Measurements from ENCODE around the gene PDLIM1.

Gene PDLIM1

DNA sequence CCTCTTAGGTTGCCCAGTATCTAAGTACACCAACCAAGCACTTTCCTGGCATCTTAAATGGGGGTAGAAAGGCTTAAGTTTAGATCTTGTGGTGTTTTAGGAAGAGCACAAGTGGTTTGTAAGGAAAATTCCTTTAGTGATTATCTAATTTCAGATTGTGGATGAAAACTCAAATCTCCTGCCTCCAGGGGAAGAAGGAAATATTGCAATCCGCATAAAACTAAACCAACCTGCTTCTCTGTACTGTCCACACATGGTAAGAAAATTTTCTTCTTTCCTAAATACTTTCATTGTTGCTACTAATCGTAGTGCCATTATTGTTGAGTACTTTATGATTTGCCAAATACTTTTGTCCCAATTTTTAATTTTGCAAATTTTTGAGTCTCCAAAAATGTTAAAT, 65.7 kb downstream of the PDLIM1 start:
- H3K27ac ChIP-seq: no peak overlapping the region
- ChIA-PET CTCF (no interaction called here), POLR2A (ENCODE audit: low non-redundant PET) (no interaction called here)
- DNase-seq (ENCODE audit: low spot score): no peak
- TF ChIP-seq, protein P1, sequence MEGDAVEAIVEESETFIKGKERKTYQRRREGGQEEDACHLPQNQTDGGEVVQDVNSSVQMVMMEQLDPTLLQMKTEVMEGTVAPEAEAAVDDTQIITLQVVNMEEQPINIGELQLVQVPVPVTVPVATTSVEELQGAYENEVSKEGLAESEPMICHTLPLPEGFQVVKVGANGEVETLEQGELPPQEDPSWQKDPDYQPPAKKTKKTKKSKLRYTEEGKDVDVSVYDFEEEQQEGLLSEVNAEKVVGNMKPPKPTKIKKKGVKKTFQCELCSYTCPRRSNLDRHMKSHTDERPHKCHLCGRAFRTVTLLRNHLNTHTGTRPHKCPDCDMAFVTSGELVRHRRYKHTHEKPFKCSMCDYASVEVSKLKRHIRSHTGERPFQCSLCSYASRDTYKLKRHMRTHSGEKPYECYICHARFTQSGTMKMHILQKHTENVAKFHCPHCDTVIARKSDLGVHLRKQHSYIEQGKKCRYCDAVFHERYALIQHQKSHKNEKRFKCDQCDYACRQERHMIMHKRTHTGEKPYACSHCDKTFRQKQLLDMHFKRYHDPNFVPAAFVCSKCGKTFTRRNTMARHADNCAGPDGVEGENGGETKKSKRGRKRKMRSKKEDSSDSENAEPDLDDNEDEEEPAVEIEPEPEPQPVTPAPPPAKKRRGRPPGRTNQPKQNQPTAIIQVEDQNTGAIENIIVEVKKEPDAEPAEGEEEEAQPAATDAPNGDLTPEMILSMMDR (conservative IDR thresholded peaks at IDR 0.05; ENCODE audit: low read depth): no peak

DNA sequence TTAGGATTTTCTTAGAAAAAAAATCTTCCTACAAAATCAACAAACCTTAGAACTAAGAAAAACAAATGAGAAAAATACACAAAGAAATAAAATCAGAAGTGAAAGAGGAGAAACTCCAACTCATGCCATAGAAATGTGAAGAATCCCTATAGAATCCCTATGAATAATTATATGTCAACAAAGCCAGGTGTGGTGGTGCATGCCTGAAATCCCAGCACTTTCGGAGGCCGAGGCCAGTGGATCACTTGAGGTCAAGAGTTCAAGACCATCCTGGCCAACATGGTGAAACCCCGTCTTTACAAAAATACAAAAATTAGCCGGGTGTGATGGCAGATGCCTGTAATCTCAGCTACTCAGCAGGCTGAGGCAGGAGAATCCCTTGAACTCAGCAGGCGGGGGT, 69.7 kb downstream of the PDLIM1 start:
- TF ChIP-seq, protein P1 (conservative IDR thresholded peaks at IDR 0.05; ENCODE audit: low read depth): no peak
- POLR2A ChIA-PET (ENCODE audit: low non-redundant PET): no interaction called here
- peak; percentile 65 for DNase-seq (ENCODE audit: low spot score)
- CTCF ChIA-PET: interaction anchor here (1.3 kb wide), 1 partner anchor 37 kb away, joined by 3 read pairs; no protein-coding TSS in a partner anchor
- 0 out of 2 replicates have a peak overlapping the region, but pooled peaks have one; percentile 24 for H3K27ac ChIP-seq

DNA sequence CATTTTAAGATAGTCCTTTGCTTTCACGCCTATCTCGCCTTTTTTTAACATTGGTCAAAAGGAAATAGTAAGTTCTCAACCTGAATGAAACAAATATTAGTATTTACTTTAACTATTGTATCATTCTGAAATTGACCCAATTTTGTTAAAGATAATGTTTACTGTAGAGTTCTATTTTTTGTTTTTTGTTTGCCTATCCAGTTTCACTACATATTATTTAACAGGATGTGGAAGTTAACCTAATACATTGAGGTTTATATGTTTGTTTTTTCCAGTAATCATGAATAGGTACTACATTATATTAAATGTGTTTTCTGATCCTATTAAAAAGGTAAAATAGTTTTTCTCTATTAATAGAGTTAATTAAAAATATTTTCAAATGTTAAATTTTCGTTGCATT, 70.3 kb downstream of the PDLIM1 start:
- DNase-seq (ENCODE audit: low spot score): no peak
- no peak overlapping the region for H3K27ac ChIP-seq
- TF ChIP-seq, protein P1 (conservative IDR thresholded peaks at IDR 0.05; ENCODE audit: low read depth): no peak
- ChIA-PET POLR2A (ENCODE audit: low non-redundant PET) (no interaction called here), CTCF (interaction anchor here (1.4 kb wide), 1 partner anchor 143 kb away, joined by 3 read pairs; no protein-coding TSS in a partner anchor)

DNA sequence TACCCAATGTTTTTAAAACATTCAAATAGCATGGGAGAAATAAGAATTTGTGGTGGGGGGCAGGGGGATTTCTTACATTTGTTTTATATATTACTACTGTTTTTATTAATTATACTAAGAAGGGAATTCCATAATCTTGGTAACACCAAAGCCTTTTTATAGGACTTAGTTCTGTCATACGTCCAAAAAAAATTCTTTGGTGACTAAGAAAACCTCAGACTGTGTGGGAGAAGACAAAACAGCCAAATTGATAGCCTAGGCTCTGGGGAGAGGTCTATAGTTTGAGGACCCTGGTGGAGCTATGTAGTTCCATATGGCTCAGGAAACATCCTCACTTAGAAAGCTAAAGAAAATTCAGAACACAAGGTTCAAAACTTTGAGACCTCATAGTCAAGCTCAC, 73.3 kb downstream of the PDLIM1 start:
- TF ChIP-seq, protein P1 (conservative IDR thresholded peaks at IDR 0.05; ENCODE audit: low read depth): no peak
- POLR2A ChIA-PET (ENCODE audit: low non-redundant PET): no interaction called here
- CTCF ChIA-PET: interaction anchor here (1.0 to 1.5 kb wide), 3 partner anchors 29 to 47 kb away, joined by 3 to 4 read pairs (median 3); no protein-coding TSS in a partner anchor
- no peak overlapping the region for H3K27ac ChIP-seq
- DNase-seq (ENCODE audit: low spot score): no peak

DNA sequence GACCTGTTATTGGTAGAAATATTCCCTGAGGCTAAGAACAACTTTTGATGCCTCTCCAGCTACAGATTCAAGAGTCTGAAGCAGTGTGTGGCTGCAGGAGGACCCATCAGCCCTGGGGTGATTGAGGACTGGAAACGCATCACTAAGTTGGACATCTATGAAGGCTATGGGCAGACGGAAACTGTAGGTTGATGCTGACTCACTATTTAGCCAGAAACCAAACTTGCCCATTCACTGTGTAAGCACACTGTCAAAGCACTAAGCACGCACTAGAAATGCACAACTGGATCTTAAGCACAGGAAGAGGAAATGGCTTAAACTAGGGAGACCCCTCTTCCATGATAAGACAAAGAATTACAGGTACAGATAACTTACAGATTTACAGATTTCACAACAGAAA, 76.0 kb downstream of the PDLIM1 start:
- ChIA-PET POLR2A (ENCODE audit: low non-redundant PET) (no interaction called here), CTCF (no interaction called here)
- TF ChIP-seq, protein P1 (conservative IDR thresholded peaks at IDR 0.05; ENCODE audit: low read depth): no peak
- DNase-seq (ENCODE audit: low spot score): peak; percentile 40
- H3K27ac ChIP-seq: no peak overlapping the region

- ChIA-PET POLR2A (ENCODE audit: low non-redundant PET) (no interaction called here), CTCF (no interaction called here)
- DNase-seq (ENCODE audit: low spot score): no peak
- no peak overlapping the region for H3K27ac ChIP-seq
- TF ChIP-seq, protein P1 (conservative IDR thresholded peaks at IDR 0.05; ENCODE audit: low read depth): no peak
These were observed 76.4 kb downstream of the PDLIM1 start for GRCh38 chr10:95214369-95214768.
